T-helper 1 cell treated with Interleukin-12 subunit alpha and Interleukin-12 subunit beta and Interleukin-4 antibody, amounts not matched to agents 30 ng/mL and 1 ng/mL, for 36 hours (primary cell): ENCODE data around the gene CERKL. TPM values are rescaled to one million over a fixed set of nuclear protein-coding genes. Genes with fewer than 3 reads are reported as not detected.

ENCODE experiments used
- intact Hi-C: fragments of 100-400 bp; cut with micrococcal nuclease; formaldehyde crosslinking; loops from one replicate; pipeline ENCODE4 v1.15.1; 2024
- total RNA-seq: library from RNA; stranded (reverse); gene quantifications from 2 replicates; pipeline ENCODE4 v1.2.3, GENCODE V29; 2022

CERKL gene
- total RNA-seq, 1 donor from 2014 or later: 0.07 TPM

DNA sequence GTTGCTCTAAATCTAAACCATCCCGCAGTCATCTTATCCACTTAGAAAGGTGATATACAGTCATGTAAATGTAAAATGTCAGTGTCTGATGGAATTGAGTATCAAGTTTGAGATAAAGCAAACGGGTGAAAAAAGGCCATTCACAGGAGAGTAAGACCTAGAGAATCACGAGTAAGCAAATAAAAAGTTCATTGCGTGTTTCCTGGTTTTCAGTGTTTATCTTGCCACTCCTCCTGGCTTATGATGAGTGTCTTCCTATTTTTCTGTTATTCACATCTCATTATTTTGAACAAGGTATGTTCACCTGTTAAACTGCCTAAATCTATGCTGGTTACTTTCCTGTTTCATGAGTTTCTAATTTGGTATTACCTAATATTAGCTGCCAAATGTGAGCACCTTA is 130.9 kb downstream of the CERKL start:
- intact Hi-C loops: loop anchor here (5.0 kb wide), 2 partner anchors 44 to 191 kb away; no protein-coding TSS in a partner anchor

DNA sequence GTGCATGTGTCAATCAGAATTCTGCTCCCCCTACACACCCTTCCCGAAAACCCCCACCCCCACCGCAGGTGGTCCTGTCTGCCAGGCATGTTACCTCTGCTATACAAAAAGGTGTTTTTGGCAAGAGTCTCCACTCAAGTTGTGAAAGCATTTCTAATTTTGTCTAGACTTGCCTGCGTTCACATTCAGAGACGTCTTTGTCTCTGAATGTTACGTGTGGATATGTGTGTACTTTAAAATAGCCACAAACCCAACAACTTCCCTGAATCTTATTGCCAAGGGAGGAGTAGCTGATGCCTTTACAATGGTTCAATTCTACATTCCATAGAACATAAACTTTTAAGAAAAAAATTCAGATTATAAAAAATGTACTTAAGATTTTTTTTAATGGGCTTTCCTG is 133.1 kb downstream of the CERKL start:
- intact Hi-C loops: no loop called here

DNA sequence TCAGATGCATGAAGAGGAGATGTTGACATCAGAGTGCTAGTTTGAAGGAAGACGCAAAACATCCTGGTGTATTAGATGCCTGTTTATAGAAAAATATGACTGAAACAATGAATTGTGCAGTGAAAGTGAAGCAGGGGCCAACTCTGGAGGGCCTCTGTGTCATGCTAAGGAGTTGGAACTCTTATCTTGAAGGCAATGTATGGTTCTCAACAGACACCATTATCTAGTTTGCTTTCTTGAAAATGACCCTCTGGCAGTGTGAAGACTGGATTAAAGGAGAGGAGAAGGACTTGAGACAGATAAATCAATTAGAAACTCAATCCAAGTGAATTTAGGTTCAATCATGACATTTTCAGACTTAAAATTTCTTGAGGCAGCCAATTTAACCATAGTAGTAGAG is 136.7 kb downstream of the CERKL start:
- intact Hi-C loops: no loop called here

DNA sequence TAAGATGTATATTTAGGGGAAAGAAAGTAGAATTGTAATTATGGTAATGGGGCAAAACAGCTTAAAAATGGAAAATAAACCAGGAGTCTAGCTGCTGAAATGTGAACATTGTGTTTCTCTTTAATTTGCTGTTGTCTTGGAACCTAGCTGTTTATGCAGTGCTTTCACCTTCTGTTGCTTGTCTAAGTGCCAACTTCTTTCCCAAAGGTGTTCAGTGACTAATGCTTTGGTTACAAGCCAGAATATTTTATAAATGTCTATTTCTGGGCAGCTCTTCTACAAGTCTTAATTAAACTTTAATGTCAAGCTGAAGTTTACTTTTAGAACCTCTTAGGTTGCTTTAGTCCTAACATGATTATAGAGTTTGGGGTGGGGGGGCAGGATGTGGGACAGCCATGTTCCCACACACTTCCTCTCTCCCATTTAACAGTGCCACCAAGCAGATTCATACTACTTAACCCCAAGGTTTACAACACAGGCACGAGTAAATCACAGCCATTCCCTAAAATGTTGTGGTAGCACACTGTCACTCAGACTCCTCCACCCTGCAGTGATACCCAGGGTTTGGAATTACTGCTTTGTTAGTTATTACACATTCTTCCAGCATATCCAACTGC is 139.1 kb downstream of the CERKL start:
- intact Hi-C loops: loop anchor here (1.0 to 2.0 kb wide), 2 partner anchors 11 to 17 kb away; no protein-coding TSS in a partner anchor

DNA sequence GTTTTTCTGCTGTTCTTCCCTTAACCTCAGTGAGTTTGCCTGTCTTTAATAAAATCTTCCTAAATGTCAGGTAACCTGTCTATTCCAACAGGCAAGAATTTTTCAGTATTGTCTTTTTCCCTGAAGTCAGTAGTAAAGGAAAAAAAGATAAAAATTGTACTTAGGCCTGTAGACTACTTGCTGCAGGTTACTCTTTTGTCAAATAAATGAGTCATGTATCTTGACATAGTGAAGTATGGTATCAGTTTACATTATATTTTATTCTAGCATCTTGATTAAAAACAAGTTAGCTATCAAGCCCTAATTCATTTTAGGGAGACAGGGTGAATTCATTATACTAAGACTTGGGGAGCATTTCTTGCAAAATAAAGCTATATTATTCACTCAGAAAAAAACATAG is 139.9 kb downstream of the CERKL start:
- intact Hi-C loops: loop anchor here (1.0 to 2.0 kb wide), 2 partner anchors 11 to 18 kb away; no protein-coding TSS in a partner anchor

DNA sequence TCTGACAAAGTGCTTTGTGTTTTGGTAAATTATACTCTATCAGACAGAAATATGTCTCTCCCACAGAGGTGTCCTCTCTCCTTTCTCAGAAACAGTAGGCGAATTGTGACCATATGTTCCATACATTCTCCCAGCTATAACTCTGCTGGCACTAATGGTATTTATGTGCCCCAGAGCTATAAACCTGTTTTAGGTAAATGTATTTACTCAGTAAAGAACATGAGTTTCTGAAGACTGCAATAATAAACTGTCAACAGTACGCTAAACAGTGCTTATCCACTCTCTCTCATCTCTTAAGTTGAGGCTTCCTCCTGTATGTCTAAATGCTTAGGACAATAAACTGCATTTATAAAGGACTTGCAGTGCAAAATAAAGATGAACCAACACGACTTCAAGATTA is 141.2 kb downstream of the CERKL start:
- intact Hi-C loops: loop anchor here (2.0 kb wide), 1 partner anchor 19 kb away; no protein-coding TSS in a partner anchor

DNA sequence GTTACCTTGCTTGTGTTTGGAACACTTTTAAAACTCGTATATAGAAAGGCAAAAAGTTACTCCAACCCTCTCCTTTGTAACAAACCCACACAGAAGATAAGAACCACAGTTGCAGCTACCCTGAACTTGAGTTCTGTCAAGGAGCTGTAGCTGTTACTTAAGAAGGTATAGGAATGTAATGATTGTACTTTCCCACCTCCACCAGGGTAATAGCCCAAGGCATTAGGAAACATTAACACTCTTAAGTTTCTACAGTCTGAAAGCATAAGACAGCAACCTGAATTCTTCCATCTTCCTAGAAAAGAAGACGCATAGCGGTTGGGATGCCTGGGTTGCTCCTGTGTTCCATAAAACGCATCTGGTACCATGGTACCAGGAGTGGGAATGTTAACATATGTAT is 156.7 kb downstream of the CERKL start:
- intact Hi-C loops: no loop called here

DNA sequence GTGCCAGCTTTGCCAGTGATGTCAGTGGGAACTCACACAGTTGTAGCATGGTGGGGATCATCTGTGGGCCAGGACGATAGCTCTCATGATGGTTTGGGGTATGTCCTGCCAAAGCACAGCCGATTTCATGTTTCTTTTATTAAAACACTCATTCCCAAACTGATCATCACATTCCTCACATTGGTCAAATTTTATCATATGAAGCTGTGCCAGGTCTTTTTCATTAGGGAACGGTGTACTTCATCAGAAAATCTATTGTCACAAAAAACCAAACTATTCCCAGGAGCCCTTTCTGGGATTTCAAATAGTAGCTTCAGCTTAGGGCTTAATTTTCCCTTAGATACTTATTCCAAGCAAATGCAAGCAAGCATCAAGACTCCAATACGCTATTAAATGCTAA is 157.7 kb downstream of the CERKL start:
- intact Hi-C loops: no loop called here

Other genes starting within 250 kb of the CERKL start
- 157 and 174 TPM in 2 replicates for gene ITGA4, start 199.7 kb downstream of the CERKL start, total RNA-seq
- gene NEUROD1, start 23.4 kb upstream of the CERKL start, total RNA-seq: not detected in 2 replicates
- gene ITPRID2, start 234.6 kb upstream of the CERKL start, total RNA-seq: 42.6 and 48.1 TPM in 2 replicates